Measurements from ENCODE around the gene USP7. TPM values are rescaled to one million over a fixed set of nuclear protein-coding genes. Genes with fewer than 3 reads are reported as not detected.

Gene USP7
- total RNA-seq, result 135 to 139 TPM (median 136 TPM) in 3 replicates

- Mint-ChIP-seq H3K4me3 (peak within 1 kb of the TSS; percentile 84), H3K27me3 (ENCODE audit: low read depth) (no peaks in the 10 kb centered on the region), H3K36me3 (no peaks in the 10 kb centered on the region), H3K27ac (peak within 1 kb of the TSS; percentile 87), H3K9me3 (no peaks in the 10 kb centered on the region), H3K4me1 (peaks cover 43% of the 10 kb centered on the region)
- peak; percentile 86 to 91 for DNase-seq (ENCODE audit: low spot score in 2 of 2, unreplicated experiment in 2 of 2)
- TF ChIP-seq CTCF (IDR thresholded peaks at IDR 0.05; ENCODE audit: unreplicated experiment), result no peak
These were observed at the start of gene USP7 for GRCh38 chr16:8963821-8964441. TSS of gene USP7 (minus strand) at chr16:8963906. CDS start at chr16:8963285, 621 bp downstream.

- no peak for DNase-seq (ENCODE audit: low spot score in 2 of 2, unreplicated experiment in 2 of 2)
- H3K9me3 Mint-ChIP-seq, result peaks cover 6% of the 10 kb centered on the region
- peaks cover 5% of the 10 kb centered on the region for H3K4me1 Mint-ChIP-seq
These were observed 49.8 kb upstream of the USP7 start for GRCh38 chr16:9013508-9013864.

GRCh38 chr16:9012848-9013507 lies 49.3 kb upstream of the USP7 start:
- peaks cover 5% of the 10 kb centered on the region for H3K4me1 Mint-ChIP-seq
- peaks cover 6% of the 10 kb centered on the region for H3K9me3 Mint-ChIP-seq
- DNase-seq (ENCODE audit: low spot score in 2 of 2, unreplicated experiment in 2 of 2), result peak in 1 of 2 experiments; percentile 45
- H3K4me3 Mint-ChIP-seq, result no peak overlapping the region
- H3K27me3 Mint-ChIP-seq (ENCODE audit: low read depth), result peaks cover 4% of the 10 kb centered on the region
- no peak for TF ChIP-seq CTCF (IDR thresholded peaks at IDR 0.05; ENCODE audit: unreplicated experiment)
- no peaks in the 10 kb centered on the region for H3K36me3 Mint-ChIP-seq
- no peak overlapping the region for H3K27ac Mint-ChIP-seq

More at GRCh38 chr16:9013508-9013864, 49.8 kb upstream of the USP7 start:
- Mint-ChIP-seq H3K27ac (no peak overlapping the region), H3K27me3 (ENCODE audit: low read depth) (peaks cover 4% of the 10 kb centered on the region), H3K4me3 (no peak overlapping the region), H3K36me3 (no peaks in the 10 kb centered on the region)
- no peak for TF ChIP-seq CTCF (IDR thresholded peaks at IDR 0.05; ENCODE audit: unreplicated experiment)

GRCh38 chr16:9012330-9012729 lies 48.6 kb upstream of the USP7 start:
- TF ChIP-seq CTCF (IDR thresholded peaks at IDR 0.05; ENCODE audit: unreplicated experiment), result no peak
- Mint-ChIP-seq H3K36me3 (no peaks in the 10 kb centered on the region), H3K4me1 (peaks cover 5% of the 10 kb centered on the region), H3K27ac (no peak overlapping the region), H3K4me3 (no peak overlapping the region), H3K27me3 (ENCODE audit: low read depth) (peaks cover 4% of the 10 kb centered on the region), H3K9me3 (peaks cover 6% of the 10 kb centered on the region)
- DNase-seq (ENCODE audit: low spot score in 2 of 2, unreplicated experiment in 2 of 2), result no peak

GRCh38 chr16:9008601-9009260 lies 45.0 kb upstream of the USP7 start:
- DNase-seq (ENCODE audit: low spot score in 2 of 2, unreplicated experiment in 2 of 2), result peak; percentile 35 to 70
- Mint-ChIP-seq H3K4me1 (peaks cover 5% of the 10 kb centered on the region), H3K27ac (no peak overlapping the region), H3K36me3 (no peaks in the 10 kb centered on the region), H3K9me3 (no peaks in the 10 kb centered on the region), H3K4me3 (peak overlapping the region; percentile 24), H3K27me3 (ENCODE audit: low read depth) (peaks cover 4% of the 10 kb centered on the region)
- TF ChIP-seq CTCF (IDR thresholded peaks at IDR 0.05; ENCODE audit: unreplicated experiment), result peak; percentile 71
